Gastroesophageal sphincter (tissue), 4 donors: ENCODE results near the gene CCSER1. TPM values are rescaled to one million over a fixed set of nuclear protein-coding genes. Genes with fewer than 3 reads are reported as not detected.

Experiments
- ATAC-seq: fragments of 150-250 bp; one replicate; pipeline ENCODE4 v1.9.1; 2016; ENCODE audit warnings: mild to moderate bottlenecking, moderate library complexity
- H3K27ac ChIP-seq, 4 donors: fragments of 200-600 bp; sonication (generic) in 3 of 4; 1 replicate in 3 of 4; 2 replicates in 1 of 4; pipeline ENCODE4 v1.5.1; 2016 to 2019
- H3K27me3 ChIP-seq: fragments of 200-600 bp; sonication (generic); one replicate; pipeline ENCODE4 v1.5.1; 2019
- H3K36me3 ChIP-seq, 2 donors: fragments of 200-600 bp; sonication (generic); one replicate each; pipeline ENCODE4 v1.5.1; 2019; ENCODE audit warnings: control low read depth in 1 of 2
- H3K4me1 ChIP-seq, 3 donors: fragments of 200-600 bp; sonication (generic); 1 replicate in 2 of 3; 2 replicates in 1 of 3; pipeline ENCODE4 v1.5.1; 2016 to 2019; ENCODE audit warnings: control low read depth in 2 of 3
- H3K4me3 ChIP-seq, 2 donors: fragments of 200-600 bp; sonication (generic); one replicate each; pipeline ENCODE4 v1.5.1; 2019; ENCODE audit warnings: mild to moderate bottlenecking in 1 of 2, moderate library complexity in 1 of 2
- H3K9me3 ChIP-seq, 3 donors: fragments of 200-600 bp; sonication (generic); one replicate each; pipeline ENCODE4 v1.5.1; 2017 to 2019; ENCODE audit warnings: control low read depth in 2 of 3
- EP300 ChIP-seq: sonication (generic); formaldehyde crosslinking; IDR thresholded peaks from one replicate; pipeline ENCODE4 v1.6.1; 2017; ENCODE audit warnings: antibody characterized with exemption, mild to moderate bottlenecking
- POLR2A ChIP-seq, 2 donors: fragments of 450-650 bp; IDR thresholded peaks; one replicate each; pipeline ENCODE4 v1.6.1; 2017; ENCODE audit warnings: antibody characterized with exemption in 2 of 2, mild to moderate bottlenecking in 2 of 2, moderate library complexity in 1 of 2
- POLR2AphosphoS5 ChIP-seq: sonication (generic); formaldehyde crosslinking; IDR thresholded peaks from one replicate; pipeline ENCODE4 v1.6.1; 2017; ENCODE audit warnings: antibody characterized with exemption
- WGBS, 2 donors: methylation state at CpG; one replicate each; pipeline ENCODE4 v1.1.5; 2018; ENCODE audit warnings: low coverage in 1 of 2; 5-methylcytosine and 5-hydroxymethylcytosine counted together
- total RNA-seq, 4 donors: library from RNA; depleted of rRNA; stranded (reverse); fragments of >200 nt; gene quantifications; one replicate each; pipeline ENCODE4 v1.1.0, GENCODE V29; 2016
- TF ChIP-seq, protein P1 (sequence below), 4 experiments: fragments of 200-600 bp in 2 of 4; fragments of 450-650 bp in 2 of 4; sonication (generic) in 1 of 4; IDR thresholded peaks; one replicate each; pipeline ENCODE4 v1.5.1; 2017 to 2019; ENCODE audit warnings: antibody characterized with exemption in 4 of 4, mild to moderate bottlenecking in 2 of 4, moderate library complexity in 2 of 4

CCSER1 gene
- total RNA-seq, 4 donors from 2014 or later = 2.4 to 9.3 (median 4.6) TPM

DNA sequence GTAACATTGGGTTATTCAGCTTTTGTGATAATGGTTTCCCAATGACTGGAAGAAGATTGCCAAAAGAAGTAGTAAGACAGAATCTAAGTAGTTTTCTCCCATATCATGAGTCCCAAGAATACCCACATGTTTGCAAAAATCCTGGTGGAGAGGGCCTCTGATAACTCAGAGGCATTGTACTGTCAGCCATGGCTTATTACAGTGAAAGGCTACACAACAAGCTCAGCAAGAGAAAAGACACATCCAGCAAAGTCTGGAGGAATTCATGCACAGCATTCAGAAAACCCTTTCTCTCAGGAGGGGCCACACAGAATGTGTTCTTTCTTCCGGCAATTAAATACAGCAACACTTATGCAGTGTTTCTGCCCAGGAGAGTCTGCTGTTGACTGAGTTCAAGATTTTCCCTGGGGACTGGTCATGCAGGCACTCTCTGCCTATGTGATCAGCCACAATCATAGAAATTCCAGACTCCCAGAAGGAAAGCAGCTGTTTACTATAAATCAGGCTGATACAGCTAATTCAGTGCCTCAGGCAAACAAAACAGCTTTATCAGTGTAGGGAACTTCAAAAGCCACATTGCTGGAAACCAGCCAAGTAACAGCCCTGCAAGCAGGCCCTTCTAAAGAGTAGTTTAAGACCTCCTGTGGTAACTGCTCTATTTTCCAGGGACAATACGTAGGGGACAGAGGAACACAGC lies 937.1 kb downstream of the CCSER1 start:
- Histone ChIP-seq H3K4me3 (no peak overlapping the region), H3K27ac (no peak overlapping the region), H3K27me3 (no peaks in the 10 kb centered on the region), H3K4me1 (no peaks in the 10 kb centered on the region), H3K36me3 (no peaks in the 10 kb centered on the region), H3K9me3 (no peaks in the 10 kb centered on the region)
- WGBS, 2 donors = 61 to 67% methylated on average over 1 to 2 of the region's 2 CpGs
- ATAC-seq = no peak
- TF ChIP-seq POLR2AphosphoS5 (no peak), POLR2A (IDR thresholded peaks at IDR 0.05) (no peak), EP300 (no peak)
- TF ChIP-seq, protein P1, sequence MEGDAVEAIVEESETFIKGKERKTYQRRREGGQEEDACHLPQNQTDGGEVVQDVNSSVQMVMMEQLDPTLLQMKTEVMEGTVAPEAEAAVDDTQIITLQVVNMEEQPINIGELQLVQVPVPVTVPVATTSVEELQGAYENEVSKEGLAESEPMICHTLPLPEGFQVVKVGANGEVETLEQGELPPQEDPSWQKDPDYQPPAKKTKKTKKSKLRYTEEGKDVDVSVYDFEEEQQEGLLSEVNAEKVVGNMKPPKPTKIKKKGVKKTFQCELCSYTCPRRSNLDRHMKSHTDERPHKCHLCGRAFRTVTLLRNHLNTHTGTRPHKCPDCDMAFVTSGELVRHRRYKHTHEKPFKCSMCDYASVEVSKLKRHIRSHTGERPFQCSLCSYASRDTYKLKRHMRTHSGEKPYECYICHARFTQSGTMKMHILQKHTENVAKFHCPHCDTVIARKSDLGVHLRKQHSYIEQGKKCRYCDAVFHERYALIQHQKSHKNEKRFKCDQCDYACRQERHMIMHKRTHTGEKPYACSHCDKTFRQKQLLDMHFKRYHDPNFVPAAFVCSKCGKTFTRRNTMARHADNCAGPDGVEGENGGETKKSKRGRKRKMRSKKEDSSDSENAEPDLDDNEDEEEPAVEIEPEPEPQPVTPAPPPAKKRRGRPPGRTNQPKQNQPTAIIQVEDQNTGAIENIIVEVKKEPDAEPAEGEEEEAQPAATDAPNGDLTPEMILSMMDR (IDR thresholded peaks at IDR 0.05) = no peak

DNA sequence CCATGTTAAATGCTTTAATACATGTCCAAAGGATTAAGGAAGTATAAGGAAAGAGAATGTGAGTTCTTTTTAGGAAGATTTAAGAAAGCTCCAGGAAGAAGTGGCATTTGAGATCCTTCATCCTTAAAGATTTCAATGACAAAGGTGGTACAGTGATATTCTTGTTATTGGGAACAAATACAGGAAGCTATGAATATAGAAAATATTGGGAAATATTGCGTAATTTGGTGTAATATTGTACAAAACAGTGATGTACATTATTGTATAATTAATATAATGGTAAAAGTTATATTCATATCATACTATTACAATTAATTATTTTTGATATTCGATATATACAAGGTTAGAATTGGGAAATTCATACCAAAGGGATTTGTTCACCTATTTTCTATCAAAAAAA lies 937.9 kb downstream of the CCSER1 start:
- Histone ChIP-seq H3K27ac (no peak overlapping the region), H3K27me3 (no peaks in the 10 kb centered on the region), H3K4me1 (no peaks in the 10 kb centered on the region), H3K9me3 (no peaks in the 10 kb centered on the region), H3K4me3 (no peak overlapping the region), H3K36me3 (no peaks in the 10 kb centered on the region)
- ATAC-seq = no peak
- WGBS, 2 donors = 91 to 100% methylated on average over 2 of the region's 2 CpGs
- TF ChIP-seq POLR2A (IDR thresholded peaks at IDR 0.05) (no peak), EP300 (no peak), POLR2AphosphoS5 (no peak)
- TF ChIP-seq, protein P1 (IDR thresholded peaks at IDR 0.05) = no peak

DNA sequence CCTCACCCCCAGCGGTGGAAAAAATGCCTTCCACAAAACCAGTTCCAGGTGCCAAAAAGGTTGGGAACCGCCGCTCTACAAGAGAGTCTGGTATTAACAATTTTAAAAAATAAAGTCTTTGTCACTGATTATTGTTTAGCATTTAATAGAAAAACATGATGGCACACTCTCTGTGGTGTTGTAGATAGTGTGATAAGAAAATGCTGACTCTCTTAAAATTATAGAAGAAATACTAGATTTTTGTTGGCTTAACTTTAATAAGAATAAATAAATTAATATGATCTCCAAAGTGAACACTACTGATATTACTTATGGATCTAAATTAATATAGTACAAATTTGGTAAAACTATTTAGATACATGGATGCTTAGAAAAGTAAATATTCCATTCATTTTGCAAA lies 943.5 kb downstream of the CCSER1 start:
- Histone ChIP-seq H3K36me3 (no peaks in the 10 kb centered on the region), H3K4me3 (no peak overlapping the region), H3K27me3 (no peaks in the 10 kb centered on the region), H3K9me3 (no peaks in the 10 kb centered on the region), H3K4me1 (no peaks in the 10 kb centered on the region), H3K27ac (no peak overlapping the region)
- TF ChIP-seq POLR2AphosphoS5 (no peak), POLR2A (IDR thresholded peaks at IDR 0.05) (no peak), EP300 (no peak)
- TF ChIP-seq, protein P1 (IDR thresholded peaks at IDR 0.05) = no peak
- no peak for ATAC-seq
- WGBS, 2 donors = 96% methylated on average over 3 of the region's 3 CpGs; no CpG with 5 or more reads in 1 of the 2 donors

DNA sequence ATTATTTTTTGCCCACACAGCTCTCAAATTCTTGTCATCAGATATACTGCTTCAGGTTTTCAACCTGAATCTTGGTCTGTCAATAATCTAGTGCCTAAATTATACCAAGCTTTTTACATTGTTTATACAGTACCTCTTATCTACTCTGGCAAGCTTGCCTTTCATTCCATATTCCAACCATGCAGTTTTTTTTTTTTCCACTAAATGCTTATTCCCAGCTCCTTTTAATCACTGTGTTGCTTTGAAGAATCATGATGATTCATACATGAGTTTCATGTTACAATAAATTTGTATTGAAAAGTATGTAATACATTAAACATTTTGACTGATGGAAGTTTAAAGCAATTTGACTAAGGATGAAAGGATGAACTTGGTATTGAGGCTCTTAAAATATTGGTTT lies 949.0 kb downstream of the CCSER1 start:
- TF ChIP-seq POLR2AphosphoS5 (no peak), EP300 (no peak), POLR2A (IDR thresholded peaks at IDR 0.05) (no peak)
- TF ChIP-seq, protein P1 (IDR thresholded peaks at IDR 0.05) = no peak
- Histone ChIP-seq H3K27ac (no peak overlapping the region), H3K36me3 (no peaks in the 10 kb centered on the region), H3K27me3 (no peaks in the 10 kb centered on the region), H3K9me3 (peaks cover 0 to 28% (median 0%) of the 10 kb centered on the region in 3 donors), H3K4me1 (no peaks in the 10 kb centered on the region), H3K4me3 (no peak overlapping the region)
- ATAC-seq = no peak

DNA sequence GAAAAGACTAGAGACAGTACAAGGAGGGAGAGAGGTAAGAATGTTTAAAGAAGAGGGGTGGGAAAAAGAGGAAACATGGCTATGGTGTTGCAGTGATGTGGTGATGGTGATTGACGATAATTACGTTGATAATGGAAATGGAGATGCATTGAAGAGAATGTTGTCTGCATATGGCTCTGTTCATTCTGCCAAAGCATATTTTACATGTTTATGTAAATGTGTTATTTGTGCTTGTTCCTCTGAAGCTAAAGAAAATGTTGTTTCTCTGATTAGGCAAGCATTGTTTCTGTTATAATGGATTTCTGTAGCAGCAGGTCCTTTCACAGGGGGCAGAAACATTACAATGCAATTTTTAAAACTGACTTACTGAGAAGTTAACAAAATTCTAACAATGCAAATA lies 958.8 kb downstream of the CCSER1 start:
- Histone ChIP-seq H3K27me3 (no peaks in the 10 kb centered on the region), H3K9me3 (no peaks in the 10 kb centered on the region), H3K27ac (no peak overlapping the region), H3K4me3 (no peak overlapping the region), H3K36me3 (no peaks in the 10 kb centered on the region), H3K4me1 (no peaks in the 10 kb centered on the region)
- no peak for ATAC-seq
- no peak for TF ChIP-seq POLR2A (IDR thresholded peaks at IDR 0.05)
- TF ChIP-seq, protein P1 (IDR thresholded peaks at IDR 0.05) = no peak
- TF ChIP-seq POLR2AphosphoS5 = no peak
- no peak for TF ChIP-seq EP300
- 70 to 72% methylated on average over 2 of the region's 2 CpGs for WGBS, 2 donors
